GM19395 (cell line): ENCODE results near the gene CDKN2AIP.

Source experiments
- ATAC-seq: cut with Tn5 transposase; IDR thresholded peaks from one replicate; pipeline ENCODE4 v1.9.1; 2021; ENCODE audit warnings: mild to moderate bottlenecking, moderate library complexity; ENCODE audit not compliant: unreplicated experiment

Gene CDKN2AIP, protein sequence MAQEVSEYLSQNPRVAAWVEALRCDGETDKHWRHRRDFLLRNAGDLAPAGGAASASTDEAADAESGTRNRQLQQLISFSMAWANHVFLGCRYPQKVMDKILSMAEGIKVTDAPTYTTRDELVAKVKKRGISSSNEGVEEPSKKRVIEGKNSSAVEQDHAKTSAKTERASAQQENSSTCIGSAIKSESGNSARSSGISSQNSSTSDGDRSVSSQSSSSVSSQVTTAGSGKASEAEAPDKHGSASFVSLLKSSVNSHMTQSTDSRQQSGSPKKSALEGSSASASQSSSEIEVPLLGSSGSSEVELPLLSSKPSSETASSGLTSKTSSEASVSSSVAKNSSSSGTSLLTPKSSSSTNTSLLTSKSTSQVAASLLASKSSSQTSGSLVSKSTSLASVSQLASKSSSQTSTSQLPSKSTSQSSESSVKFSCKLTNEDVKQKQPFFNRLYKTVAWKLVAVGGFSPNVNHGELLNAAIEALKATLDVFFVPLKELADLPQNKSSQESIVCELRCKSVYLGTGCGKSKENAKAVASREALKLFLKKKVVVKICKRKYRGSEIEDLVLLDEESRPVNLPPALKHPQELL

DNA sequence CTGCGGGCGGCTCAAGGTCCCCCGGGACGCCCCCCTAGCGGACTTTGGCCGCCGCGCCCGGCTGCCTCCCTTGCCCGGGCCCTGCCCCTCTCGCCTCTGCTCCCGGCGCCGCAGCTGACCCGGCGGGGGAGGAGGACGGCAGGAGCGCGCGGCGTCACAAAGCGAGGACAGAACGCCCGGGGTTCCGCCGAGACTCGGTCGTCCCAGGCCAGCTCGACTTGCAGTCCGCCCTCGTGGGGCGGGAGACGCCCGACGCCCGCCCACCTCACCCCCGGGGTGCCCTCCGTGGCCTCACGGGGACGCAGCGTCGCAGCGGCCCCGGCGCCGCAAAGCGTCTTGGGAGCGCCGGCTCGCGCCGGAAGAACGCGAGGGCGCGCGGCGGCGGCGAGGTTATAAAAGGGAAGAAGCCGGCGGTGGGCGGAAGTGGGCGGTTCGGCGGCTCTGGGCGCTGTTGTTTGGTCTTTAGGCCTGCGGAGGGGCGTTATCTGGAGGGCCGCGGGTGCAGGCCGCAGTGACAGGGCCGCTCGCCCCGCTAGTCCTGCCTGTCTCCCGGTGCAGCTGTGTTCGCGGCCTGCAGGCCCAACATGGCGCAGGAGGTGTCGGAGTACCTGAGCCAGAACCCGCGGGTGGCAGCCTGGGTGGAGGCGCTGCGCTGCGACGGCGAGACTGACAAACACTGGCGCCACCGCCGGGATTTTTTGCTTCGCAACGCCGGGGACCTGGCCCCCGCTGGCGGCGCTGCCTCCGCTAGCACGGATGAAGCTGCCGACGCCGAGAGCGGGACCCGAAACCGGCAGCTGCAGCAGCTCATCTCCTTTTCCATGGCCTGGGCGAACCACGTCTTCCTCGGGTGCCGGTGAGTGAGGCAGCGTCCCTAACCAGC is at the start of gene CDKN2AIP:
Gene CDKN2AIP (plus strand): TSS at position 423 of the 883 bp plus-strand sequence. CDS start 162 bp downstream, at position 585.
- ATAC-seq = peak; percentile 87

- no peak for ATAC-seq
These were observed 49.0 kb upstream of the CDKN2AIP start for GRCh38 chr4:183395395-183395794.

- ATAC-seq = no peak
These were observed 48.2 kb upstream of the CDKN2AIP start for GRCh38 chr4:183396227-183396637.

DNA sequence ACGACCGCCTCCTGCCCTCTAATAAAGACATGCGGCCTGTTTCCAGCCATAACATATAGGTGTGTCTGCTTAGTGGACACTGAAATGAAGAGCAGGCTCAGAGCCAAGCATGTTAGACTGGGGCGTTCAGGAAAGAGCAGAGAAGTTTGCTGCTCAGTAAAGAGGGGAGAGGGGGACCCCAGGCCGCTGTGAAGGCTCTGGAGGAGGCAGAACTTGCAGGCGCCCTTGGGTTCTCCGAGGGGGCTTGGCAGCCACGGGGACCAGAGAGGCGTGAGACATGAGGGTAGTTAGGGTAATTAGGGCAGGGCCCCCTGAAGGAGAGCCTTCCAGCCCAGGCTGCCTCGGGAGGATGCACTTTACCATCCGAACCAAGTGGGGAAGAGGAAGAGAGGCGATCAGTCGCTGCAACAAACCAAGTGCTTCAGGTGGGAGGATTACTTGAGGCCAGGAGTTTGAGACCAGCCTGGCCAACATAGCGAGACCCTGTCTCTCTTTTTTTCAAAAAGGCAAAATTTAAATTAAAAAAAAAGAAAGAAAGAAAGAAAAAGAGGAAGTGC is 46.6 kb upstream of the CDKN2AIP start:
- ATAC-seq = no peak

- peak; percentile 92 for ATAC-seq
These were observed 45.9 kb upstream of the CDKN2AIP start for GRCh38 chr4:183398298-183399125.

DNA sequence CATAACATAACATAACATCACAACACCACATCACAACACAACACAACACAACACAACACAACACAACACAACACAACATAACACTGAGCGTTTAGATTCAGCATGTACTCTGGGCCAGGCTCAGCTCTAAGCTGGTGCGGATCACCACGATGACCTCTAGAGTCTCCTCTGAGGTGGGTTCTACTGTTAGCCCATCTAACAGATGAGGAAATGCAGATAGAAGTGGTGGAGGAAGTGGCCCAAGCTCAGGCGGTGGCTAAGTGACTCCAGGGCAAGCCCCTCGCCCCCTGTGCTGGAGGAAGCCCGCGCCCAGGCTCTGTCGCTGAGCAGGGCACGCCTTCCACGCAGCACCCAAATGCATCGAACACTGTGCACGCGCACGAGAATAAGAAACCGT is 45.3 kb upstream of the CDKN2AIP start:
- peak; percentile 27 for ATAC-seq

DNA sequence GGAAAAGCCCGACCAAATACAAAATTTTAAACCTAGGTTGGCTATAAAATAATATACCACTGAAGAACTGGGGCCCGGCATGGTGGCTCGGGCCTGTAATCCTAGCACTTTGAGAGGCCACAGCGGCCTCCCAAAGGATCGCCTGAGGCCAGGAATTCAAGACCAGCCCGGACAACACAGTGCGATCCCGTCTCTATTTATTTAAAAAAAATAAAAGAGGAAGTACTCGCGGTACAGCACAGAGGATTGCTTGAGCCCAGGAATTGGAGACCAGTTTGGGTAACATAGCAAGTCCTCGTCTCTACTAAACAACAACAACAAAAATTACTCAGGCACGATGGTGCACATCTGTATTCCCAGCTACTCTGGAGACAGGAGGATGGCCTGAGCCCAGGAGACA is 44.8 kb upstream of the CDKN2AIP start:
- no peak for ATAC-seq

DNA sequence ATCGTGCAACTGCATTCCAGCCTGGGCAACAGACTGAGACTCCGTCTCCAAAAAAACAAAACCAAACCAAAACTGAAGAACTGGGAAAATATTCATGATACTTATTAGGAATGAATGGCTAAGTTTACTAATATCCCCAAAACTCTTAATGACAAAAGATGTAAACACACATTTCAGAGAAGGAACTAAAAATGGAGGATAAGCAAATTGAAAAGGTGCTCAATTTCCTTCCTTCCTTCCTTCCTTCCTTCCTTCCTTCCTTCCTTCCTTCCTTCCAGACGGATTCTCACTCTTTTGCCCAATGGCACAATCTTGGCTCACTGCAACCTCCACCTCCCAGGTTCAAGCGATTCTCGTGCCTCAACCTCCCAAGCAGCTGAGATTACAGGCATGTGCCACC is 44.4 kb upstream of the CDKN2AIP start:
- no peak for ATAC-seq

DNA sequence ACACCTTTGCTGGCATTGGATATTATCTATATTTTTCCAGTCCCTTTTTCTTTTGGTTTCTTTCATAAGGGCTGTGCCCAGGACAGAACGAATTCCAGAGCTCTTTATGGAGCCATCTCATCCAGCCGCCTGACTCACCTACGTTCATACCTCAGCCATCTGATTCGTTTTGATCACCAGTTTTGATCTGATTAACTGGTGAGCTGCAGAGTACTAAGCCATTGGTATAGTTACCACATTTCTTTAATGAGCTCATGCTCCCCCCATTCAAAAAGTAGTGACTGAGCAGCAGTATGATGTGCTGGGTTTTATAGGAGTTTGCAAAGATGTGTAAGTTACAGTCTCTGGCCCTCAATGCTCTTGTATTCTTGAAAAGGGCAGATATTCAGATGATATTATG is 43.0 kb upstream of the CDKN2AIP start:
- no peak for ATAC-seq

DNA sequence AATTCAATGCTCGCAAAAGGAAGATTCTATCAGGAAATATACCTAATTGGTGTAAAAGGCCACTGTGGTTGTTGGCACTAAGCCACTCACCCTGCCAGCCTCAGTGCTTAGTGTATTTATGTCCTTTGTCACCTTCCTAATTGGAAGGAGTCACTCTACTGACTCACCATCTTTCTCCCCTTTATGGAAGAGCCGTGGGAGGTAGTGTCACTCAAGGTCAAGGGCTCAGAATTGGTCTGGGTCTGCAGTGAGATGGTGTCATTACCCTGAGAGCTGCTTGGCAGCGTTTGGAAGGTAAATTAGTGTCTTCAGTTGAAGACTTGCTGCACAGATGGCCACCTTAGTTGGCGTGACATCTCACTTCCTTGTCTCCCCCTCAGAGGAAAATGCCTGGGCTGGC is 41.7 kb upstream of the CDKN2AIP start:
- ATAC-seq = no peak

- no peak for ATAC-seq
These were observed 41.0 kb upstream of the CDKN2AIP start for GRCh38 chr4:183403486-183403885.

DNA sequence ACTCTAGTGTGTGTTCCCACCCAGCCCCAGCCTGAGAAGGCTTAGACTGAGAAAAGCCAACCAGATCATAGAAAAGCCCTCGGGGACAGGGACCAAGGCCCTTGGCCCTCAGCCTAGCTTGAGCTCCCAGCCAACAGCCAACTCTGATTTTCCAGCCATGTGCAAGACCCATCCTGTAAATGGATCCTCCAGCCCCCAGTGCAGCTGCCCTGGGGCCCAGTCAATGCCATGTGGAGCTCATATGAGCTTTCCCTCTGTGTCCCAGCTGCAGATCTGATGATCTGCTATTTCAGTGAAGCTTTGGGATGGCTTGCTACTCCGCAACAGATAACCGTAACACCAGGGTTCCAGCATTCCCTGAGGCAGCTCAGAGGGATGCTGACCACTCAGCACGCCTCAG is 40.5 kb upstream of the CDKN2AIP start:
- no peak for ATAC-seq

DNA sequence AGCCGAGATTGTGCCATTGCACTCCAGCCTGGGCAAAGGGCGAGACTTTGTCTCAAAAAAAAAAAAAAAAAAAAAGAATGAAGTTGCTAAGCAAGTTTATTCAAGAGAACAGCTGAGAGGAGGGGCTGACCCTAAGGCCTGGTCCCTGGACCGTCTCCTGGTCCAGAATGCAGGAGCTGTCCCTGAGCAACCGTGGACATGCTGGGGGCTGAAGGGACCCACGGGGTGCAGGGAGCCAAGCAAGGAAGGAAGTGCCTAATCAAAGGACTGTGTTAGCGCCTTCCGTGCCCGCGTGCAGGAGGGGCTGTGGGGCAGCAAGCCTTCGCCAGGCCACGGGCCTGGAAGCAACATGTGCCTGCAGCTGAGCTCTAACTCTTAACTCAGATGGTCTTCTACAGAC is 39.1 kb upstream of the CDKN2AIP start:
- no peak for ATAC-seq

DNA sequence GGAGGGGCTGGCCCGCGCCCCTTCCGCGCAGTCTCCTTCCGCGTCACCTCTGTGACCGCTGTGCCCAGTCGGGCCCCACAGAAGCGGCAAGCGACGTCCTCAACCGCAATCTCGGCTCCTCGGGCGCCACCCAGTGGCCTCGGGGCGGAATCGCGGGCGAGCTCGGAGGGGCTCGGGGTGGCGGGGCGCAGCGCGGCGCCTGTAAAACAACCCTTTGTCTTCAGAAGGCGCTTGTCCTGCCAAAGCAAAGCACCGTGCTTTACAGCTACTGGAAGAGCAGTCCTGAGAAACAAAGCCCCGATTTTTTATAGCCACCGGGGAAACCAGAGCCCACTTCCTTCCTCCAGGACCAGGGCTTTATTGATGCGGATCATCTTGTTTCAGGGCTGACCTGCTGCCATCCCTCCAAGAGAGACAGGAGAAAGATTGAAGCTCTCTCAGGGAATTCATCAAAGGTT is 37.3 kb upstream of the CDKN2AIP start:
- ATAC-seq = peak; percentile 92

- no peak for ATAC-seq
These were observed 36.6 kb upstream of the CDKN2AIP start for GRCh38 chr4:183407635-183408464.

GRCh38 chr4:183408796-183409195 is 35.6 kb upstream of the CDKN2AIP start:
- ATAC-seq = no peak

GRCh38 chr4:183409483-183409882 is 35.0 kb upstream of the CDKN2AIP start:
- no peak for ATAC-seq

DNA sequence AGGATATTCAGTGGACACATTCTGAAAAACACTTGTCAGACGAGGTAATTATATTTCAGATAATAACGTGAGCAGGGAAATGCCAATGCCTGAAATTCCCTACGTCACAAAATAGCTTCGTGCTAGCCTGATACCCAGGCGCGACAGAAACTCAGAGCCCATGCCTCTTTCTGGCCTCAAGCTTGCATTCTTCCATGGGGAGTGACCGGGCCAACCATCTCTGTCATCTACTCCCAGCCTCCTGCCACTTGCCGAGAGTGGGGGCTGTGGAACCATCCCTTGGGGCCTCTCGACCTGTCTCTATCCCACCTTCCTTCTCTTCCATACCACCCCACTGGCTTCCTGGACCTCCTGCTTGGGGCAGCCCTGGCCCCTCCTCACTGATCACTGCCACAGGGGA is 34.5 kb upstream of the CDKN2AIP start:
- ATAC-seq = no peak

DNA sequence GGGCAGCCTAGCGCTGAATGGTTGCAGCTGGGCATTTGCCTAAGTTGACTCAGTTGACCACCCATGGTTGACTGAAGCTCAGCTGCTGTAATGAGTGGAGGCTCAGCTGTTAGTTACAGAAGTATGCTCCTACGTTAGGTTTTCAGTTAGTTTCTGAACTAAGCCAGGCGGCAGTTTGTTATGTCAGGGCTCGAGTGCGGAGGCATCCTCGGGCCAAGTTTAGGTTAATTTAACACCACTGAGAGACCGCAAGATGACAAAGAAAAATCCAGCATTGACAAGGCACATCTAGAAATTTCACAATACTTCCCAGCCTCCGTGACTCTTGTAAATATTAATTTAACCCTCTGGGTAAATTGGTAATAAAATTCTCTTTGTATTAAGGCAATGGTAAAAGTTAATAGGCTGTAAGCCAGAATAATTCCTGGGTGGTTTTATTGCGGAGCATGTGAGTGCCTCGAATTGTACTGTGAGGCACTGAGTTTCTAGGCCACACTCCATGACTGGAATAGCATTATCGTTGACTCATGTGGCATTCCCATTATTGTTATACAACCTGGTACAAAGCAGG is 33.1 kb upstream of the CDKN2AIP start:
- ATAC-seq = peak; percentile 77
